WTC11 (cell line): ENCODE data around the gene EMC1.

Experiments
- CREB1 ChIP-seq: sonication (generic); formaldehyde crosslinking; IDR thresholded peaks from 2 replicates; pipeline ENCODE4 v1.8.0; 2023; ENCODE audit warnings: mild to moderate bottlenecking, missing genetic modification reagents
- ESRRA ChIP-seq: sonication (generic); formaldehyde crosslinking; IDR thresholded peaks from 2 replicates; pipeline ENCODE4 v1.8.1; 2022; ENCODE audit warnings: mild to moderate bottlenecking, missing genetic modification reagents, borderline replicate concordance
- FOXP1 ChIP-seq: sonication (generic); formaldehyde crosslinking; IDR thresholded peaks from 2 replicates; pipeline ENCODE4 v1.8.0; 2022; ENCODE audit warnings: missing genetic modification reagents, mild to moderate bottlenecking, moderate library complexity, borderline replicate concordance
- JUN ChIP-seq: sonication (generic); formaldehyde crosslinking; IDR thresholded peaks from 2 replicates; pipeline ENCODE4 v1.8.0; 2023; ENCODE audit warnings: mild to moderate bottlenecking, missing genetic modification reagents
- NFE2L1 ChIP-seq: sonication (generic); formaldehyde crosslinking; IDR thresholded peaks from 2 replicates; pipeline ENCODE4 v1.8.1; 2023; ENCODE audit warnings: missing genetic modification reagents
- ZNF121 ChIP-seq: sonication (generic); formaldehyde crosslinking; IDR thresholded peaks from 2 replicates; pipeline ENCODE4 v1.8.0; 2023; ENCODE audit warnings: missing genetic modification reagents
- ZNF671 ChIP-seq: fragments of 250-450 bp; sonication (Bioruptor Pico); IDR thresholded peaks from 2 replicates; pipeline ENCODE4 v1.8.0; 2021; ENCODE audit warnings: mild to moderate bottlenecking
- TF ChIP-seq, protein P1 (sequence below): fragments of 200-600 bp; IDR thresholded peaks from 2 replicates; pipeline ENCODE4 v1.8.0; 2022; ENCODE audit warnings: antibody characterized with exemption
- TF ChIP-seq, protein P2 (sequence below): fragments of 250-450 bp; sonication (Bioruptor Pico); IDR thresholded peaks from 2 replicates; pipeline ENCODE4 v2.1.2; 2022; ENCODE audit warnings: mild to moderate bottlenecking, moderate library complexity
- TF ChIP-seq, protein P3 (sequence below): sonication (generic); formaldehyde crosslinking; IDR thresholded peaks from 2 replicates; pipeline ENCODE4 v1.8.1; 2023; ENCODE audit warnings: mild to moderate bottlenecking, moderate library complexity, missing genetic modification reagents
- TF ChIP-seq, protein P4 (sequence below): sonication (generic); formaldehyde crosslinking; IDR thresholded peaks from 2 replicates; pipeline ENCODE4 v1.8.1; 2022; ENCODE audit warnings: mild to moderate bottlenecking, missing genetic modification reagents, moderate library complexity, borderline replicate concordance
- TF ChIP-seq, protein P5 (sequence below): sonication (generic); formaldehyde crosslinking; IDR thresholded peaks from 2 replicates; pipeline ENCODE4 v1.8.0; 2022; ENCODE audit warnings: mild to moderate bottlenecking, missing genetic modification reagents

DNA sequence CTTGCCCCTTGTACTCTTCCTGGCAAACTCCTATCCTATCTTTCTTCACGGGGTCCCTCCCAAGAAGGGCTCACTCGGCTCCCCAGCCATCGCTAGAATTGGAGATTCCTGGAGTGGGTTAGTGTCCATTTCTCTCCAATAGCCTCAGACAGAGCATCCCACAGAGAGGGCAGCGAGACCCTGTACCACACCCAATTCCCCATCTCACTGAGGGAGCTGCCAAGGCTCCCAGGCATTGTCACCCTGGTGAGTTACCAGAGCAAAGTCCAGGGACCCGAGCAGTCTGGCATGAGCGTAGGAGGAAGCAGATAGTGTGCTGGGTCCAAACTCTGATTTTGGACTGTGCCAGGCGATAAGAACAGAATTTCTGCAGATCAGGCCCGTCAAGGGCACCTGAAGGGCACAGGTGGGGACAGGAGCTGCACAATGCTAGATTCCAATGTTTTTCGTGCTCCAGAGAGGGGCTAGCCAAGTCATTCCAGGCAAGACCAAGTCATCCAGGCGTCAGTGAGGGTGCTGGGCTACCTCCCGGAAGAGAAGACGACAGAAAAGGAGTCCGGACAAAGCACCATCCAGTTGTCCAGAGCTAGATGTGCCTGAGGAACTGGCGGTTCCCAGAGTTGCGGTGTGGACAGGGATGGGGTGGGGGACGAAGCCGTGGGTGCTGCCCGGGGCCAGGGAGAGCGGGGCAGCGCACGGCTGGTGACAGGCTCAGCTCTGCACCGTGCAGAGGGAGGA is 22.0 kb upstream of the EMC1 start:
- TF ChIP-seq, protein P1, sequence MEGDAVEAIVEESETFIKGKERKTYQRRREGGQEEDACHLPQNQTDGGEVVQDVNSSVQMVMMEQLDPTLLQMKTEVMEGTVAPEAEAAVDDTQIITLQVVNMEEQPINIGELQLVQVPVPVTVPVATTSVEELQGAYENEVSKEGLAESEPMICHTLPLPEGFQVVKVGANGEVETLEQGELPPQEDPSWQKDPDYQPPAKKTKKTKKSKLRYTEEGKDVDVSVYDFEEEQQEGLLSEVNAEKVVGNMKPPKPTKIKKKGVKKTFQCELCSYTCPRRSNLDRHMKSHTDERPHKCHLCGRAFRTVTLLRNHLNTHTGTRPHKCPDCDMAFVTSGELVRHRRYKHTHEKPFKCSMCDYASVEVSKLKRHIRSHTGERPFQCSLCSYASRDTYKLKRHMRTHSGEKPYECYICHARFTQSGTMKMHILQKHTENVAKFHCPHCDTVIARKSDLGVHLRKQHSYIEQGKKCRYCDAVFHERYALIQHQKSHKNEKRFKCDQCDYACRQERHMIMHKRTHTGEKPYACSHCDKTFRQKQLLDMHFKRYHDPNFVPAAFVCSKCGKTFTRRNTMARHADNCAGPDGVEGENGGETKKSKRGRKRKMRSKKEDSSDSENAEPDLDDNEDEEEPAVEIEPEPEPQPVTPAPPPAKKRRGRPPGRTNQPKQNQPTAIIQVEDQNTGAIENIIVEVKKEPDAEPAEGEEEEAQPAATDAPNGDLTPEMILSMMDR: no peak
- TF ChIP-seq ZNF121 (CRISPR knock-in tag): no peak
- TF ChIP-seq, protein P2, sequence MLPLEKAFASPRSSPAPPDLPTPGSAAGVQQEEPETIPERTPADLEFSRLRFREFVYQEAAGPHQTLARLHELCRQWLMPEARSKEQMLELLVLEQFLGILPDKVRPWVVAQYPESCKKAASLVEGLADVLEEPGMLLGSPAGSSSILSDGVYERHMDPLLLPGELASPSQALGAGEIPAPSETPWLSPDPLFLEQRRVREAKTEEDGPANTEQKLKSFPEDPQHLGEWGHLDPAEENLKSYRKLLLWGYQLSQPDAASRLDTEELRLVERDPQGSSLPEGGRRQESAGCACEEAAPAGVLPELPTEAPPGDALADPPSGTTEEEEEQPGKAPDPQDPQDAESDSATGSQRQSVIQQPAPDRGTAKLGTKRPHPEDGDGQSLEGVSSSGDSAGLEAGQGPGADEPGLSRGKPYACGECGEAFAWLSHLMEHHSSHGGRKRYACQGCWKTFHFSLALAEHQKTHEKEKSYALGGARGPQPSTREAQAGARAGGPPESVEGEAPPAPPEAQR: no peak
- TF ChIP-seq, protein P3, sequence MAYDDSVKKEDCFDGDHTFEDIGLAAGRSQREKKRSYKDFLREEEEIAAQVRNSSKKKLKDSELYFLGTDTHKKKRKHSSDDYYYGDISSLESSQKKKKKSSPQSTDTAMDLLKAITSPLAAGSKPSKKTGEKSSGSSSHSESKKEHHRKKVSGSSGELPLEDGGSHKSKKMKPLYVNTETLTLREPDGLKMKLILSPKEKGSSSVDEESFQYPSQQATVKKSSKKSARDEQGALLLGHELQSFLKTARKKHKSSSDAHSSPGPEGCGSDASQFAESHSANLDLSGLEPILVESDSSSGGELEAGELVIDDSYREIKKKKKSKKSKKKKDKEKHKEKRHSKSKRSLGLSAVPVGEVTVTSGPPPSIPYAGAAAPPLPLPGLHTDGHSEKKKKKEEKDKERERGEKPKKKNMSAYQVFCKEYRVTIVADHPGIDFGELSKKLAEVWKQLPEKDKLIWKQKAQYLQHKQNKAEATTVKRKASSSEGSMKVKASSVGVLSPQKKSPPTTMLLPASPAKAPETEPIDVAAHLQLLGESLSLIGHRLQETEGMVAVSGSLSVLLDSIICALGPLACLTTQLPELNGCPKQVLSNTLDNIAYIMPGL (CRISPR knock-in tag): no peak
- TF ChIP-seq JUN (CRISPR knock-in tag): no peak
- TF ChIP-seq ESRRA (CRISPR knock-in tag): no peak
- TF ChIP-seq, protein P4, sequence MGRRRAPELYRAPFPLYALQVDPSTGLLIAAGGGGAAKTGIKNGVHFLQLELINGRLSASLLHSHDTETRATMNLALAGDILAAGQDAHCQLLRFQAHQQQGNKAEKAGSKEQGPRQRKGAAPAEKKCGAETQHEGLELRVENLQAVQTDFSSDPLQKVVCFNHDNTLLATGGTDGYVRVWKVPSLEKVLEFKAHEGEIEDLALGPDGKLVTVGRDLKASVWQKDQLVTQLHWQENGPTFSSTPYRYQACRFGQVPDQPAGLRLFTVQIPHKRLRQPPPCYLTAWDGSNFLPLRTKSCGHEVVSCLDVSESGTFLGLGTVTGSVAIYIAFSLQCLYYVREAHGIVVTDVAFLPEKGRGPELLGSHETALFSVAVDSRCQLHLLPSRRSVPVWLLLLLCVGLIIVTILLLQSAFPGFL (CRISPR knock-in tag): no peak
- TF ChIP-seq NFE2L1 (CRISPR knock-in tag): no peak
- no peak for TF ChIP-seq FOXP1 (CRISPR knock-in tag)
- no peak for TF ChIP-seq CREB1
- TF ChIP-seq, protein P5, sequence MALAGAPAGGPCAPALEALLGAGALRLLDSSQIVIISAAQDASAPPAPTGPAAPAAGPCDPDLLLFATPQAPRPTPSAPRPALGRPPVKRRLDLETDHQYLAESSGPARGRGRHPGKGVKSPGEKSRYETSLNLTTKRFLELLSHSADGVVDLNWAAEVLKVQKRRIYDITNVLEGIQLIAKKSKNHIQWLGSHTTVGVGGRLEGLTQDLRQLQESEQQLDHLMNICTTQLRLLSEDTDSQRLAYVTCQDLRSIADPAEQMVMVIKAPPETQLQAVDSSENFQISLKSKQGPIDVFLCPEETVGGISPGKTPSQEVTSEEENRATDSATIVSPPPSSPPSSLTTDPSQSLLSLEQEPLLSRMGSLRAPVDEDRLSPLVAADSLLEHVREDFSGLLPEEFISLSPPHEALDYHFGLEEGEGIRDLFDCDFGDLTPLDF (CRISPR knock-in tag): no peak
- no peak for TF ChIP-seq ZNF671 (CRISPR knock-in tag)
